OCI-LY1 (cell line): ENCODE results near the gene DDX42.

ENCODE experiments used
- H2AFZ ChIP-seq: fragments of 200-600 bp; sonication (generic), shearing (Covaris generic); 2 replicates; pipeline ENCODE4 v1.6.0; 2014; ENCODE audit warnings: antibody characterized with exemption, mild to moderate bottlenecking, low read length
- H3F3A ChIP-seq: fragments of 200-600 bp; sonication (generic), shearing (Covaris generic); 2 replicates; pipeline ENCODE4 v1.6.0; 2014; ENCODE audit warnings: mild to moderate bottlenecking, antibody characterized with exemption, low read length, moderate library complexity; ENCODE audit not compliant: insufficient read depth
- H3K27ac ChIP-seq: fragments of 200-600 bp; sonication (generic); 2 replicates; pipeline ENCODE4 v1.5.1; 2014; ENCODE audit warnings: low read length, mixed run types, mild to moderate bottlenecking, low read depth; ENCODE audit not compliant: poor library complexity, severe bottlenecking
- H3K27me3 ChIP-seq: fragments of 200-600 bp; sonication (generic); 2 replicates; pipeline ENCODE4 v1.6.0; 2014; ENCODE audit warnings: antibody characterized with exemption, mild to moderate bottlenecking, low read length, moderate library complexity; ENCODE audit not compliant: insufficient read depth
- H3K36me3 ChIP-seq: fragments of 200-600 bp; sonication (generic); 2 replicates; pipeline ENCODE4 v1.6.1; 2014; ENCODE audit warnings: mild to moderate bottlenecking, antibody characterized with exemption, low read length, moderate library complexity, mixed read lengths; ENCODE audit not compliant: insufficient read depth
- H3K4me1 ChIP-seq: fragments of 200-600 bp; sonication (generic); 2 replicates; pipeline ENCODE4 v1.5.1; 2014; ENCODE audit warnings: mild to moderate bottlenecking, low read length, moderate library complexity; ENCODE audit not compliant: insufficient read depth, severe bottlenecking
- H3K4me2 ChIP-seq: fragments of 200-600 bp; sonication (generic), shearing (Covaris generic); 2 replicates; pipeline ENCODE4 v1.6.1; 2014; ENCODE audit warnings: low read length
- H3K4me3 ChIP-seq: fragments of 200-600 bp; sonication (generic); 2 replicates; pipeline ENCODE4 v1.5.1; 2014; ENCODE audit warnings: low read length, low read depth, mild to moderate bottlenecking, mixed read lengths; ENCODE audit not compliant: poor library complexity, severe bottlenecking
- H3K79me2 ChIP-seq: fragments of 200-600 bp; shearing (Covaris generic); 2 replicates; pipeline ENCODE4 v1.6.1; 2016; ENCODE audit warnings: mixed run types, low read length, mixed read lengths; ENCODE audit not compliant: insufficient read depth
- H3K9ac ChIP-seq: fragments of 200-600 bp; sonication (generic), shearing (Covaris generic); 2 replicates; pipeline ENCODE4 v1.6.1; 2014; ENCODE audit warnings: mild to moderate bottlenecking, low read length, mixed read lengths
- H3K9me2 ChIP-seq: fragments of 200-600 bp; sonication (generic), shearing (Covaris generic); 2 replicates; pipeline ENCODE4 v1.6.1; 2014; ENCODE audit warnings: low read depth, mild to moderate bottlenecking, low read length, mixed read lengths
- H3K9me3 ChIP-seq: fragments of 200-600 bp; shearing (Covaris generic); 2 replicates; pipeline ENCODE4 v1.6.1; 2014; ENCODE audit warnings: low read length, mixed read lengths
- H4K20me1 ChIP-seq: fragments of 200-600 bp; sonication (generic), shearing (Covaris generic); 2 replicates; pipeline ENCODE4 v1.6.0; 2016; ENCODE audit warnings: mild to moderate bottlenecking, low read length; ENCODE audit not compliant: insufficient read depth
- EZH2 ChIP-seq: fragments of 200-600 bp; sonication (generic), shearing (Covaris generic); IDR thresholded peaks from 2 replicates; pipeline ENCODE4 v1.8.0; 2017; ENCODE audit warnings: borderline replicate concordance, mixed run types, mild to moderate bottlenecking, antibody characterized with exemption, low read length, moderate library complexity, mixed read lengths
- TF ChIP-seq, protein P1 (sequence below): fragments of 200-600 bp; sonication (generic), shearing (Covaris generic); IDR thresholded peaks from 2 replicates; pipeline ENCODE4 v1.5.1; 2017; ENCODE audit warnings: mild to moderate bottlenecking, antibody characterized with exemption, low read length, moderate library complexity, mixed read lengths

DDX42 gene

DNA sequence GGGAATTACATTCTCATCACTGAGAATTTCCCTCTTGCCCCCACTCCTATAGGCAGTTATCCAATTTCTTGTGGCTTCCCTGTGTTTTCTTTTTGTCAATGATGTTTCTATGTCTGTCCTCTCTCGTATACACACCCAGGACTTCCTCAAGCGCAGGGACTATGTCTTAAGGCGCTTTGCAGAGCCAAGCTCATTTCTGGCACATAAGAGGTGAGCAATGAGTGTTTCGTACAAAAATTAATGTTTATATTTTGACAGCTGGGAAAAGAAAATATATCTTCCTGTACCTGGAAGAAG is 947 bp downstream of the DDX42 start:
- Histone ChIP-seq H3K36me3 (peaks cover 65% of the 10 kb centered on the region), H3K4me1 (peaks cover 24% of the 10 kb centered on the region), H3K4me3 (peak overlapping the region; percentile 92), H2AFZ (no peak overlapping the region), H3K4me2 (peak overlapping the region; percentile 90), H3K9me3 (no peaks in the 10 kb centered on the region), H3K27ac (peak overlapping the region; percentile 89), H3K9ac (peak overlapping the region; percentile 98), H3K9me2 (no peaks in the 10 kb centered on the region), H3F3A (no peaks in the 10 kb centered on the region), H4K20me1 (peaks cover 3% of the 10 kb centered on the region; the same call in 1 of the 2 replicates), H3K27me3 (no peaks in the 10 kb centered on the region), H3K79me2 (peaks cover 90% of the 10 kb centered on the region)
- TF ChIP-seq, protein P1, sequence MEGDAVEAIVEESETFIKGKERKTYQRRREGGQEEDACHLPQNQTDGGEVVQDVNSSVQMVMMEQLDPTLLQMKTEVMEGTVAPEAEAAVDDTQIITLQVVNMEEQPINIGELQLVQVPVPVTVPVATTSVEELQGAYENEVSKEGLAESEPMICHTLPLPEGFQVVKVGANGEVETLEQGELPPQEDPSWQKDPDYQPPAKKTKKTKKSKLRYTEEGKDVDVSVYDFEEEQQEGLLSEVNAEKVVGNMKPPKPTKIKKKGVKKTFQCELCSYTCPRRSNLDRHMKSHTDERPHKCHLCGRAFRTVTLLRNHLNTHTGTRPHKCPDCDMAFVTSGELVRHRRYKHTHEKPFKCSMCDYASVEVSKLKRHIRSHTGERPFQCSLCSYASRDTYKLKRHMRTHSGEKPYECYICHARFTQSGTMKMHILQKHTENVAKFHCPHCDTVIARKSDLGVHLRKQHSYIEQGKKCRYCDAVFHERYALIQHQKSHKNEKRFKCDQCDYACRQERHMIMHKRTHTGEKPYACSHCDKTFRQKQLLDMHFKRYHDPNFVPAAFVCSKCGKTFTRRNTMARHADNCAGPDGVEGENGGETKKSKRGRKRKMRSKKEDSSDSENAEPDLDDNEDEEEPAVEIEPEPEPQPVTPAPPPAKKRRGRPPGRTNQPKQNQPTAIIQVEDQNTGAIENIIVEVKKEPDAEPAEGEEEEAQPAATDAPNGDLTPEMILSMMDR = no peak
- no peak for TF ChIP-seq EZH2

DNA sequence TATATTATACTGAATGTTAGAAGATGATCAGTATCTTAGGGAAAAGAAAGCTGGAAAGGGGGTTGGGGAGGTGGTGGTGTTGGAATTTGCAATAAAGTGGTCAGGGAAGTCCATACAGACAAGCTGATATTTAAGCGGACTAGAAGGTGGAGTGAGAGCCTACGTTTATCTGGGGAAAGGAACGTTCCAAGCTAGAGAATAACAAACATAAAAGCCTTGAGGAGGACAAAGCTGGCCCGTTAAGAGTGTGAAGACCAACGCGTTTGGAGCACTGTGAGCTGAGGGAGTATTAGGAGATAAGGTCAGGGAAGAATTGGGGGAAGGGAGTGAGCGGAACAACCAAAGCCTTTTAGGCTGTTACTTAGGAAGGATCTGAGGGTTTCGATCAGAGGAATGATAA is 1.4 kb downstream of the DDX42 start:
- H3K4me2 ChIP-seq = peak overlapping the region; percentile 90
- no peaks in the 10 kb centered on the region for H3K9me2 ChIP-seq
- TF ChIP-seq, protein P1 = no peak
- TF ChIP-seq EZH2 = no peak
- H3K27ac ChIP-seq = no peak overlapping the region
- no peaks in the 10 kb centered on the region for H3K9me3 ChIP-seq
- peaks cover 3% of the 10 kb centered on the region; the same call in 1 of the 2 replicates for H4K20me1 ChIP-seq
- peaks cover 24% of the 10 kb centered on the region for H3K4me1 ChIP-seq
- no peak overlapping the region for H2AFZ ChIP-seq
- no peaks in the 10 kb centered on the region for H3K27me3 ChIP-seq
- H3K36me3 ChIP-seq = peaks cover 64% of the 10 kb centered on the region
- peaks cover 89% of the 10 kb centered on the region for H3K79me2 ChIP-seq
- peak overlapping the region; percentile 92 for H3K4me3 ChIP-seq
- H3K9ac ChIP-seq = peak overlapping the region; percentile 98
- H3F3A ChIP-seq = no peaks in the 10 kb centered on the region

DNA sequence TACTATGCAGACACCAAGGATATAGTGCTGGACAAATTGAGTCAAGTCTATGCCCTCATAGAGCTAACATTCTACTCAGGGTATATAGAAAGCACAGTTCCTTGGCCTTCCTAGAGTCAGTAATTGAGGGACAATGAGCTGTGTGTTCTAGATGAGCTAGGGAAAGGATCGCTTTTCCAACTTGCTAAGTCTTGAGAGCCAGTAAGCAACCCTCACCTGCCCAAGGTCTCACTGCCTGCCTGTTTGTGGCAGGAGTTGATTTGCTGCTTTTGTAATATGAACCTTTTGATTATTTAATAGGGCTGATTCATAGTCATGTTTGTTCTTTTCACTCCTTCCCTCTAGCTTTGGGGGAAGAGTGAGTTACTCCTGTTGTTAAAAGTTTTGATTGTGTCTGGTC is 6.5 kb downstream of the DDX42 start:
- no peak overlapping the region for H2AFZ ChIP-seq
- H3K9me3 ChIP-seq = no peaks in the 10 kb centered on the region
- peaks cover 96% of the 10 kb centered on the region for H3K79me2 ChIP-seq
- H3K4me1 ChIP-seq = peaks cover 13% of the 10 kb centered on the region
- TF ChIP-seq EZH2 = no peak
- TF ChIP-seq, protein P1 = no peak
- H3F3A ChIP-seq = no peaks in the 10 kb centered on the region
- no peak overlapping the region for H3K27ac ChIP-seq
- H3K9ac ChIP-seq = no peak overlapping the region
- H3K36me3 ChIP-seq = peaks cover 84% of the 10 kb centered on the region
- no peak overlapping the region for H3K4me2 ChIP-seq
- H3K9me2 ChIP-seq = no peaks in the 10 kb centered on the region
- no peak overlapping the region for H3K4me3 ChIP-seq
- peaks cover 3% of the 10 kb centered on the region; the same call in 1 of the 2 replicates for H4K20me1 ChIP-seq
- no peaks in the 10 kb centered on the region for H3K27me3 ChIP-seq
